Measurements from ENCODE around the gene ADAM19.
"Not testable (repeated sequence)": the region's sequence is repeated elsewhere in the genome, so short reads cannot be mapped to it uniquely, and the experiment has no call there.

Gene ADAM19

DNA sequence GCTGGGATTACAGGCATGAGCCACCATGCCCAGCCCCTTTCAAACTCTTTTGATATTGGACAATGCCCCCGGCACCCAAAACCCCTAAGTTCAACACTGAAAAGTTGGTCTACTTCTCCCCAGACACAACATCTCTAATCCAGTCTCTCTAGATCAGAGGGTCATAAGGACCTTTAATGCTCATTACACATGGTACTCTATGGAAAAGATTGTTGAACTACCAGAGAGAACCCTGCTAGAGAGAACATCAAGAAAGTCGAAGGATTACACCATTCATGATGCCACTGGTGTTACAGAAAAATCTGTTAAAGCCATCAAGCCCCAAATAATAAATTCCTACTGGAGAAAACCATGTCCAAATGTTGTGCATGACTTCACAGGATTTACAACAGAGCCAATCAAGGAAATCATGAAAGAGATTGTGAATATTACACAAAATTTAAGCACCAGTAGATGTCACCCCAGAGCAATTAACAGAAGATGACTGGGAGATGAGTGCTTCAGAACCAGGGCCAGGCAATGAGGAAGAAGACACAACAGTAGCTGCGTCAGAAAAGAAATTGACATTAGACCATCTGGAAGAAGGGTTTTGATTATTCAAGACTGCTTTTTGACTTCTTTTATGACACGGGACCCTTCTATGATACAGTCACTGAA lies 143.9 kb downstream of the ADAM19 start:
- Histone ChIP-seq H3K36me3 (ENCODE audit: control insufficient read depth, insufficient read depth, low read length) (no peaks in the 10 kb centered on the region), H3K9ac (no peak overlapping the region), H3K4me3 (ENCODE audit: low read depth, low read length) (no peak overlapping the region), H3K9me3 (ENCODE audit: control insufficient read depth, low read length) (no peaks in the 10 kb centered on the region), H3K79me2 (no peaks in the 10 kb centered on the region), H3K4me2 (ENCODE audit: low read length) (no peak overlapping the region), H2AFZ (peak overlapping the region; percentile 16), H3K4me1 (no peaks in the 10 kb centered on the region), H3K27ac (no peak overlapping the region), H3K27me3 (ENCODE audit: control insufficient read depth, insufficient read depth, low read length) (no peaks in the 10 kb centered on the region)
- TF ChIP-seq, protein P1, sequence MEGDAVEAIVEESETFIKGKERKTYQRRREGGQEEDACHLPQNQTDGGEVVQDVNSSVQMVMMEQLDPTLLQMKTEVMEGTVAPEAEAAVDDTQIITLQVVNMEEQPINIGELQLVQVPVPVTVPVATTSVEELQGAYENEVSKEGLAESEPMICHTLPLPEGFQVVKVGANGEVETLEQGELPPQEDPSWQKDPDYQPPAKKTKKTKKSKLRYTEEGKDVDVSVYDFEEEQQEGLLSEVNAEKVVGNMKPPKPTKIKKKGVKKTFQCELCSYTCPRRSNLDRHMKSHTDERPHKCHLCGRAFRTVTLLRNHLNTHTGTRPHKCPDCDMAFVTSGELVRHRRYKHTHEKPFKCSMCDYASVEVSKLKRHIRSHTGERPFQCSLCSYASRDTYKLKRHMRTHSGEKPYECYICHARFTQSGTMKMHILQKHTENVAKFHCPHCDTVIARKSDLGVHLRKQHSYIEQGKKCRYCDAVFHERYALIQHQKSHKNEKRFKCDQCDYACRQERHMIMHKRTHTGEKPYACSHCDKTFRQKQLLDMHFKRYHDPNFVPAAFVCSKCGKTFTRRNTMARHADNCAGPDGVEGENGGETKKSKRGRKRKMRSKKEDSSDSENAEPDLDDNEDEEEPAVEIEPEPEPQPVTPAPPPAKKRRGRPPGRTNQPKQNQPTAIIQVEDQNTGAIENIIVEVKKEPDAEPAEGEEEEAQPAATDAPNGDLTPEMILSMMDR (IDR thresholded peaks at IDR 0.05): peak; percentile 46

DNA sequence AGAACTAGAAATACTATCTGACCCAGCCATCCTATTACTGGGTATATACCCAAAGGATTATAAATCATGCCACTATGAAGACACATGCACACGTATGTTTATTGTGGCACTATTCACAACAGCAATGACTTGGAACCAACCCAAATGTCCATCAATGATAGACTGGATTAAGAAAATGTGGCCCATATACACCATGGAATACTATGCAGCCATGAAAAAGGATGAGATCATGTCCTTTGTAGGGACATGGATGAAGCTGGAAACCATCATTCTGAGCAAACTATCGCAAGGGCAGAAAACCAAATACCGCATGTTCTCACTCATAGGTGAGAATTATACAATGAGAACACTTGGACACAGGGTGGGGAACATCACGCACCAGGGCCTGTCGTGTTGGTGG lies 145.7 kb downstream of the ADAM19 start:
- H3K27me3 ChIP-seq (ENCODE audit: control insufficient read depth, insufficient read depth, low read length): not testable (repeated sequence)

More for the DNA sequence above, 145.7 kb downstream of the ADAM19 start:
- H3K9ac ChIP-seq; H3K36me3 ChIP-seq (ENCODE audit: control insufficient read depth, insufficient read depth, low read length); H3K4me2 ChIP-seq (ENCODE audit: low read length); H2AFZ ChIP-seq; H3K9me3 ChIP-seq (ENCODE audit: control insufficient read depth, low read length); H3K79me2 ChIP-seq; H3K4me3 ChIP-seq (ENCODE audit: low read depth, low read length); H3K27ac ChIP-seq; H3K4me1 ChIP-seq: not testable (repeated sequence)

Data from parathyroid adenoma (tissue), 2 donors.